SK-N-SH (cell line): ENCODE data around the gene PIK3R2. TPM values are rescaled to one million over a fixed set of nuclear protein-coding genes. Genes with fewer than 3 reads are reported as not detected.

Experiments
- CTCF ChIA-PET: fragments of 300-600, 350-600 bp; formaldehyde crosslinking; extraction: SDS; loops from one replicate; lab custom pipeline; 2021; lab: Yijun Ruan, JAX
- POLR2A ChIA-PET: fragments of 350-600 bp; sonication (Branson Sonifier 250); formaldehyde crosslinking; extraction: SDS; loops from one replicate; lab custom pipeline; 2020; ENCODE audit warnings: antibody characterized with exemption, inconsistent platforms; lab: Yijun Ruan, JAX
- DNase-seq: peaks from one replicate; pipeline ENCODE4 v3.0.0; 2012
- H2AFZ ChIP-seq: fragments of 200-600 bp; sonication (generic); 2 replicates; pipeline ENCODE4 v1.8.1; 2016; ENCODE audit warnings: antibody characterized with exemption, mild to moderate bottlenecking, low read depth
- H3F3A ChIP-seq: fragments of 200-600 bp; sonication (generic); replicated peaks from 2 replicates; pipeline ENCODE3; 2016; ENCODE audit warnings: antibody characterized with exemption, mild to moderate bottlenecking; ENCODE audit not compliant: insufficient read depth
- H3K27ac ChIP-seq, 2 experiments: fragments of 200-500 bp in 1 of 2; fragments of 200-600 bp in 1 of 2; sonication (Bioruptor generic) in 1 of 2; sonication (generic), shearing (Covaris generic) in 1 of 2; 2 replicates each; pipeline versions ENCODE4 v1.5.1 to v1.6.1; 2014 to 2016; ENCODE audit warnings: low read depth in 2 of 2, inconsistent platforms in 1 of 2, low read length in 1 of 2, mild to moderate bottlenecking in 1 of 2, mixed read lengths in 1 of 2
- H3K27me3 ChIP-seq: fragments of 200-600 bp; sonication (generic), shearing (Covaris generic); 2 replicates; pipeline ENCODE4 v1.6.1; 2016; ENCODE audit warnings: mixed run types; ENCODE audit not compliant: insufficient read depth
- H3K36me3 ChIP-seq, 2 experiments: fragments of 200-500 bp in 1 of 2; fragments of 200-600 bp in 1 of 2; sonication (Bioruptor generic) in 1 of 2; sonication (generic) in 1 of 2; replicated peaks in 1 of 2; 2 replicates each; pipeline versions ENCODE3 to v1.5.1; 2014 to 2016; ENCODE audit warnings: low read length in 1 of 2, mild to moderate bottlenecking in 1 of 2; ENCODE audit not compliant: insufficient read depth in 2 of 2, control insufficient read depth in 1 of 2
- H3K4me1 ChIP-seq, 2 experiments: fragments of 200-500 bp in 1 of 2; fragments of 200-600 bp in 1 of 2; sonication (Bioruptor generic) in 1 of 2; sonication (generic), shearing (Covaris generic) in 1 of 2; 2 replicates each; pipeline versions ENCODE4 v1.5.1 to v1.6.1; 2014 to 2016; ENCODE audit warnings: low read depth in 1 of 2, low read length in 1 of 2, mixed run types in 1 of 2; ENCODE audit not compliant: insufficient read depth in 2 of 2, control insufficient read depth in 1 of 2
- H3K4me2 ChIP-seq: fragments of 200-600 bp; sonication (generic), shearing (Covaris generic); 2 replicates; pipeline ENCODE4 v1.6.1; 2017; ENCODE audit warnings: mixed run types
- H3K4me3 ChIP-seq, 2 experiments: fragments of 200-500 bp in 1 of 2; fragments of 200-600 bp in 1 of 2; sonication (Bioruptor generic) in 1 of 2; sonication (generic), shearing (Covaris generic) in 1 of 2; 2 replicates each; pipeline versions ENCODE4 v1.5.1 to v1.8.1; 2014 to 2016; ENCODE audit warnings: low read depth in 2 of 2, inconsistent platforms in 1 of 2, low read length in 1 of 2, mild to moderate bottlenecking in 1 of 2, mixed read lengths in 1 of 2, moderate library complexity in 1 of 2
- H3K79me2 ChIP-seq: fragments of 200-600 bp; sonication (generic); 2 replicates; pipeline ENCODE4 v1.8.1; 2017; ENCODE audit warnings: mild to moderate bottlenecking; ENCODE audit not compliant: insufficient read depth
- H3K9ac ChIP-seq: fragments of 200-600 bp; sonication (generic); 2 replicates; pipeline ENCODE4 v1.6.1; 2017; ENCODE audit warnings: mixed run types
- H3K9me2 ChIP-seq: fragments of 200-600 bp; sonication (generic); 2 replicates; pipeline ENCODE4 v1.6.1; 2017; ENCODE audit warnings: mixed run types
- H3K9me3 ChIP-seq: fragments of 200-600 bp; sonication (generic); 2 replicates; pipeline ENCODE4 v1.6.1; 2017; ENCODE audit warnings: mixed run types, mild to moderate bottlenecking, moderate library complexity
- H4K20me1 ChIP-seq: fragments of 200-600 bp; sonication (generic); 2 replicates; pipeline ENCODE4 v1.6.1; 2017; ENCODE audit warnings: mild to moderate bottlenecking, mixed run types; ENCODE audit not compliant: insufficient read depth
- EP300 ChIP-seq, 2 experiments: IDR thresholded peaks; 2 replicates each; pipeline versions ENCODE4 v1.4.0 to v1.6.1; 2012; ENCODE audit warnings: borderline replicate concordance in 1 of 2, low read depth in 1 of 2, low read length in 1 of 2
- JUND ChIP-seq: IDR thresholded peaks from 2 replicates; pipeline ENCODE4 v1.4.0; 2012
- MXI1 ChIP-seq: IDR thresholded peaks from 2 replicates; pipeline ENCODE4 v1.6.1; 2012; ENCODE audit warnings: mild to moderate bottlenecking, low read depth, low read length, improper control_type of control experiment
- RFX5 ChIP-seq: IDR thresholded peaks from 2 replicates; pipeline ENCODE4 v1.6.1; 2012; ENCODE audit warnings: mild to moderate bottlenecking, improper control_type of control experiment, low read length
- RXRA ChIP-seq: IDR thresholded peaks from 2 replicates; pipeline ENCODE4 v1.4.0; 2012; ENCODE audit warnings: low read depth, mild to moderate bottlenecking, borderline replicate concordance
- TAF1 ChIP-seq: IDR thresholded peaks from 2 replicates; pipeline ENCODE4 v1.6.1; 2012; ENCODE audit warnings: low read depth, mild to moderate bottlenecking, low read length, moderate library complexity, borderline replicate concordance
- WGBS: methylation state at CpG from one replicate; pipeline ENCODE4 v1.1.6; 2017; ENCODE audit warnings: low lambda C conversion rate; 5-methylcytosine and 5-hydroxymethylcytosine counted together
- polyA plus RNA-seq, 3 experiments: library from polyadenylated mRNA; depleted of rRNA; stranded (reverse); fragments of >200 nt; gene quantifications; 2 replicates each; pipeline ENCODE4 v1.2.3, GENCODE V29; 2012
- TF ChIP-seq, protein P1 (sequence below): IDR thresholded peaks from 2 replicates; pipeline ENCODE4 v1.6.1; 2012; ENCODE audit warnings: mild to moderate bottlenecking, low read depth, low read length, moderate library complexity
- TF ChIP-seq, protein P2 (sequence below): IDR thresholded peaks from 2 replicates; pipeline ENCODE4 v1.4.0; 2012; ENCODE audit warnings: low read depth, borderline replicate concordance
- TF ChIP-seq, protein P3 (sequence below): IDR thresholded peaks from 2 replicates; pipeline ENCODE4 v1.4.0; 2012; ENCODE audit warnings: low read depth

Gene PIK3R2
- polyA plus RNA-seq, 1 of the 3 experiments (the other 2 are of a cell fraction): 36.6 TPM

DNA sequence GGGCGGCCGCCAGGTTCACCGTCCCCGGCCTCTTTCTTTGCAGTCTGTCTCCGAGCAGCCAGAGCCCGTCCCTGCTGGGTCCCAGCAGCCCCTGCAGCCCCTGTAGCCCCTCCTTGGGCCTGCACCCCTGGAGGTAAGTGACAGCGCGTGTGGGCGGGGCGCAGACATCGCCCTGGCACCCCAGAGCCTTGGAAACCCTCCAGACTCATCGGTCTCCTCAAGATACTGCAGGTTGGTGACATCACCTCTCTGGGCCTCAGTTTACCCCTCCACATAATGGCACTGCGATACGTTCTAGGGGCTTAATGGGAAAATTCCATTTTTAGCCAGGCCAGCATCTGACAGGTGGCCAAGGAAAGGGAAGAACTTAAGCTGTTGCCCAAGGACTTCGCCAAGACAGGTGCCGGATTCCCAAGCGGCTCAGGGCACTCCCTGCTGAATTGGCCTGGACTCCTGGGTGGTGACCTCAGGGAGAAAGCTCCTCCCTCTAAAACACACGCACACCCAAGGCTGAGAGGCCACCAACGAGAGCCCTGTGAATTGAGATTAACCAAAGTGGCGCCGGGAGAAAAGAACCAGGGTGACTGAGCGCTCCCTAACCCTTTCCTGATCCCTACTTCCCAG is 42.2 kb upstream of the PIK3R2 start:
- no peaks in the 10 kb centered on the region for H3K79me2 ChIP-seq
- H3K9me2 ChIP-seq: no peaks in the 10 kb centered on the region
- peak overlapping the region; percentile 53 for H3K9ac ChIP-seq
- peak overlapping the region; percentile 89; the same call in 1 of the 2 replicates for H2AFZ ChIP-seq
- 73% methylated on average over 20 of the region's 22 CpGs for WGBS
- peak overlapping the region; percentile 94 for H3K4me2 ChIP-seq
- DNase-seq: no peak
- TF ChIP-seq RXRA (no peak), EP300 (IDR thresholded peaks at IDR 0.05; ENCODE audit: borderline replicate concordance in 1 of 2, low read depth in 1 of 2, low read length in 1 of 2) (no peak), RFX5 (no peak), MXI1 (no peak), TAF1 (no peak), JUND (no peak)
- TF ChIP-seq, protein P1, sequence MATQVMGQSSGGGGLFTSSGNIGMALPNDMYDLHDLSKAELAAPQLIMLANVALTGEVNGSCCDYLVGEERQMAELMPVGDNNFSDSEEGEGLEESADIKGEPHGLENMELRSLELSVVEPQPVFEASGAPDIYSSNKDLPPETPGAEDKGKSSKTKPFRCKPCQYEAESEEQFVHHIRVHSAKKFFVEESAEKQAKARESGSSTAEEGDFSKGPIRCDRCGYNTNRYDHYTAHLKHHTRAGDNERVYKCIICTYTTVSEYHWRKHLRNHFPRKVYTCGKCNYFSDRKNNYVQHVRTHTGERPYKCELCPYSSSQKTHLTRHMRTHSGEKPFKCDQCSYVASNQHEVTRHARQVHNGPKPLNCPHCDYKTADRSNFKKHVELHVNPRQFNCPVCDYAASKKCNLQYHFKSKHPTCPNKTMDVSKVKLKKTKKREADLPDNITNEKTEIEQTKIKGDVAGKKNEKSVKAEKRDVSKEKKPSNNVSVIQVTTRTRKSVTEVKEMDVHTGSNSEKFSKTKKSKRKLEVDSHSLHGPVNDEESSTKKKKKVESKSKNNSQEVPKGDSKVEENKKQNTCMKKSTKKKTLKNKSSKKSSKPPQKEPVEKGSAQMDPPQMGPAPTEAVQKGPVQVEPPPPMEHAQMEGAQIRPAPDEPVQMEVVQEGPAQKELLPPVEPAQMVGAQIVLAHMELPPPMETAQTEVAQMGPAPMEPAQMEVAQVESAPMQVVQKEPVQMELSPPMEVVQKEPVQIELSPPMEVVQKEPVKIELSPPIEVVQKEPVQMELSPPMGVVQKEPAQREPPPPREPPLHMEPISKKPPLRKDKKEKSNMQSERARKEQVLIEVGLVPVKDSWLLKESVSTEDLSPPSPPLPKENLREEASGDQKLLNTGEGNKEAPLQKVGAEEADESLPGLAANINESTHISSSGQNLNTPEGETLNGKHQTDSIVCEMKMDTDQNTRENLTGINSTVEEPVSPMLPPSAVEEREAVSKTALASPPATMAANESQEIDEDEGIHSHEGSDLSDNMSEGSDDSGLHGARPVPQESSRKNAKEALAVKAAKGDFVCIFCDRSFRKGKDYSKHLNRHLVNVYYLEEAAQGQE: no peak
- TF ChIP-seq, protein P2, sequence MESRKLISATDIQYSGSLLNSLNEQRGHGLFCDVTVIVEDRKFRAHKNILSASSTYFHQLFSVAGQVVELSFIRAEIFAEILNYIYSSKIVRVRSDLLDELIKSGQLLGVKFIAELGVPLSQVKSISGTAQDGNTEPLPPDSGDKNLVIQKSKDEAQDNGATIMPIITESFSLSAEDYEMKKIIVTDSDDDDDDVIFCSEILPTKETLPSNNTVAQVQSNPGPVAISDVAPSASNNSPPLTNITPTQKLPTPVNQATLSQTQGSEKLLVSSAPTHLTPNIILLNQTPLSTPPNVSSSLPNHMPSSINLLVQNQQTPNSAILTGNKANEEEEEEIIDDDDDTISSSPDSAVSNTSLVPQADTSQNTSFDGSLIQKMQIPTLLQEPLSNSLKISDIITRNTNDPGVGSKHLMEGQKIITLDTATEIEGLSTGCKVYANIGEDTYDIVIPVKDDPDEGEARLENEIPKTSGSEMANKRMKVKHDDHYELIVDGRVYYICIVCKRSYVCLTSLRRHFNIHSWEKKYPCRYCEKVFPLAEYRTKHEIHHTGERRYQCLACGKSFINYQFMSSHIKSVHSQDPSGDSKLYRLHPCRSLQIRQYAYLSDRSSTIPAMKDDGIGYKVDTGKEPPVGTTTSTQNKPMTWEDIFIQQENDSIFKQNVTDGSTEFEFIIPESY: no peak
- TF ChIP-seq, protein P3, sequence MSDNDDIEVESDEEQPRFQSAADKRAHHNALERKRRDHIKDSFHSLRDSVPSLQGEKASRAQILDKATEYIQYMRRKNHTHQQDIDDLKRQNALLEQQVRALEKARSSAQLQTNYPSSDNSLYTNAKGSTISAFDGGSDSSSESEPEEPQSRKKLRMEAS: no peak
- ChIA-PET CTCF (interaction anchor here (0.7 to 6.3 kb wide), 10 partner anchors 9 to 240 kb away, joined by 3 to 78 read pairs (median 5); partner anchors contain the start of gene PIK3R2), POLR2A (interaction anchor here (1.9 kb wide), 1 partner anchor 57 kb away, joined by 4 read pairs; no protein-coding TSS in a partner anchor)
- peaks cover 12% of the 10 kb centered on the region for H3F3A ChIP-seq
- no peaks in the 10 kb centered on the region for H3K9me3 ChIP-seq
- H3K4me3 ChIP-seq: peak overlapping the region; percentile 63 to 80
- H3K27ac ChIP-seq: no peak overlapping the region
- no peaks in the 10 kb centered on the region for H4K20me1 ChIP-seq
- peaks cover 0 to 4% of the 10 kb centered on the region in 2 experiments for H3K36me3 ChIP-seq
- peaks cover 0 to 12% of the 10 kb centered on the region in 2 experiments; a peak in 1 of 4 replicates for H3K4me1 ChIP-seq
- H3K27me3 ChIP-seq: no peaks in the 10 kb centered on the region
